Keratinocyte (primary cell): ENCODE results near the gene F8.

ENCODE experiments used
- CTCF ChIP-seq, 3 experiments: IDR thresholded peaks in 1 of 3; conservative IDR thresholded peaks in 1 of 3; optimal IDR thresholded peaks in 1 of 3; 2 replicates in 2 of 3; 3 replicates in 1 of 3; pipeline versions ENCODE3 to v1.5.1; 2011; ENCODE audit warnings: low read length in 3 of 3, mild to moderate bottlenecking in 3 of 3, moderate library complexity in 2 of 3, control low read depth in 1 of 3, inconsistent platforms in 1 of 3; ENCODE audit not compliant: insufficient read depth in 2 of 3; ENCODE audit errors: extremely low read depth in 1 of 3
- EZH2 ChIP-seq: IDR thresholded peaks from one replicate; pipeline ENCODE4 v1.6.1; 2012; ENCODE audit warnings: inconsistent platforms, mild to moderate bottlenecking, low read length, moderate library complexity

GRCh38 chrX:155055494-155055893 lies 33.0 kb upstream of the F8 start:
- TF ChIP-seq CTCF (optimal IDR thresholded peaks at IDR 0.05 in 1 of 3, IDR thresholded peaks at IDR 0.05 in 1 of 3, conservative IDR thresholded peaks at IDR 0.05 in 1 of 3; ENCODE audit: extremely low read depth in 1 of 3, insufficient read depth in 2 of 3, low read length in 3 of 3) (no peak), EZH2 (no peak)
